Esophagus muscularis mucosa (tissue), 4 donors: ENCODE data around the gene TBC1D10B. TPM values are rescaled to one million over a fixed set of nuclear protein-coding genes. Genes with fewer than 3 reads are reported as not detected.

ENCODE experiments used
- DNase-seq: peaks from one replicate; pipeline ENCODE4 v3.0.0-alpha.2; 2017; ENCODE audit errors: extremely low spot score
- H3K27ac ChIP-seq, 4 donors: fragments of 200-600 bp; sonication (generic); replicated peaks in 1 of 4; 1 replicate in 3 of 4; 2 replicates in 1 of 4; pipeline ENCODE4 v1.5.1; 2016 to 2019; ENCODE audit warnings: mild to moderate bottlenecking in 1 of 4
- H3K27me3 ChIP-seq, 4 donors: fragments of 200-600 bp; sonication (generic); one replicate each; pipeline versions ENCODE4 v1.5.1 to v1.6.0; 2016 to 2019
- H3K36me3 ChIP-seq, 4 donors: fragments of 200-600 bp; sonication (generic); one replicate each; pipeline ENCODE4 v1.5.1; 2016 to 2019
- H3K4me1 ChIP-seq, 4 donors: fragments of 200-600 bp; sonication (generic); one replicate each; pipeline ENCODE4 v1.5.1; 2016 to 2019
- H3K4me3 ChIP-seq, 4 donors: fragments of 200-600 bp; sonication (generic); 1 replicate in 2 of 4; 2 replicates in 2 of 4; pipeline ENCODE4 v1.5.1; 2016 to 2019; ENCODE audit warnings: mild to moderate bottlenecking in 4 of 4, moderate library complexity in 1 of 4
- H3K9me3 ChIP-seq, 4 donors: fragments of 200-600 bp; sonication (generic); 1 replicate in 3 of 4; 2 replicates in 1 of 4; pipeline ENCODE4 v1.5.1; 2016 to 2019
- EP300 ChIP-seq: sonication (generic); formaldehyde crosslinking; IDR thresholded peaks from one replicate; pipeline ENCODE4 v1.6.1; 2017; ENCODE audit warnings: antibody characterized with exemption
- POLR2A ChIP-seq: fragments of 450-650 bp; IDR thresholded peaks from one replicate; pipeline ENCODE4 v1.6.1; 2017; ENCODE audit warnings: antibody characterized with exemption, moderate library complexity, mild to moderate bottlenecking, low read depth
- POLR2AphosphoS5 ChIP-seq, 2 donors: sonication (generic); formaldehyde crosslinking; IDR thresholded peaks; one replicate each; pipeline ENCODE4 v1.6.1; 2017; ENCODE audit warnings: antibody characterized with exemption in 2 of 2
- WGBS: methylation state at CpG from one replicate; pipeline ENCODE4 v1.1.5; 2018; 5-methylcytosine and 5-hydroxymethylcytosine counted together
- intact Hi-C: fragments of 100-400 bp; cut with DNase I; formaldehyde crosslinking; loops from one replicate; pipeline ENCODE4 v1.15.1; 2023
- total RNA-seq, 4 donors: library from RNA; depleted of rRNA; stranded (reverse); fragments of >200 nt; gene quantifications; one replicate each; pipeline versions ENCODE4 v1.1.0 to v1.2.1, GENCODE V29; 2016
- TF ChIP-seq, protein P1 (sequence below), 3 experiments: fragments of 200-600 bp in 2 of 3; fragments of 450-650 bp in 1 of 3; sonication (generic) in 2 of 3; IDR thresholded peaks; one replicate each; pipeline ENCODE4 v1.5.1; 2017 to 2019; ENCODE audit warnings: antibody characterized with exemption in 3 of 3, mild to moderate bottlenecking in 2 of 3, moderate library complexity in 1 of 3

TBC1D10B gene
- total RNA-seq, 4 donors from 2014 or later, result 21.2 to 41.5 (median 29.4) TPM

DNA sequence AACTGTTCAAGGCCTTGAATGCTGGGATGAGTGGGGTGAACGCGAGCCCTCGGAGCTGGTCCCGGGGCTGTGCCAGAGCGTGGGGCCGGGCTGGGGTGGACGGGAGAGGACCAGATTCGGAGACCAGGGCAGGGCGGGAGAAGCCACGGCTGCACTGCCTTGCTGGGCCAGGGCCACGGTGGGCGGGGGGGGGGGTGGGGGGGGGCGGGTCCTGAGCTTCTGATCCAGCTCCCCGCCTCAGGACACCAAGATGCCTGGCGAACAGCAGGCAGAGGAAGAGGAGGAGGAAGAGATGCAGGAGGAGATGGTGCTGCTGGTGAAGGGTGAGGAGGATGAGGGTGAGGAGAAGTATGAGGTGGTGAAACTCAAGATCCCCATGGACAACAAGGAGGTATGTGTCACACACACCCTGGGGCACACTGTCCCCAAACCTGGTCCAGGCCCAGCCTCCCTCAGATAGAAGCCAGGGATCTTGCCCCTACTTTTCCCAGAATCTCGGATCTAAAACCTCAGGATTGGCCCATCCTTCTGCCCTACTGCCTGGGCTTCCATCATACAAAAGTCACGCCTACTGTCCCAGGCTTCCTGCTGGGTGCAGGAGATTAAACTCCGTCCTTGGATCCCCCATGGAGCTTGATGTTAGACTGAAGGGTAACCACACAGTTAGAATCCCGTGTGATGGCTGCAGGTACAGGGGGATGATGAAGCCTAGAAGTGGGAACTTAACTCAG is 37.7 kb upstream of the TBC1D10B start:
- Histone ChIP-seq H3K36me3 (peaks cover 0 to 24% (median 10%) of the 10 kb centered on the region in 4 donors), H3K4me3 (peak overlapping the region; percentile 65 to 81 (median 68)), H3K27me3 (no peaks in the 10 kb centered on the region), H3K9me3 (no peaks in the 10 kb centered on the region), H3K27ac (peak overlapping the region; percentile 81 to 94 (median 92)), H3K4me1 (peaks cover 23 to 38% (median 31%) of the 10 kb centered on the region in 4 donors)
- no peak for DNase-seq
- 12% methylated on average over 14 of the region's 19 CpGs for WGBS
- intact Hi-C loops, result loop anchor here (10.0 kb wide), 2 partner anchors 53 to 313 kb away; partner anchors contain the start of genes CD2BP2, TBX6 and YPEL3
- TF ChIP-seq, protein P1, sequence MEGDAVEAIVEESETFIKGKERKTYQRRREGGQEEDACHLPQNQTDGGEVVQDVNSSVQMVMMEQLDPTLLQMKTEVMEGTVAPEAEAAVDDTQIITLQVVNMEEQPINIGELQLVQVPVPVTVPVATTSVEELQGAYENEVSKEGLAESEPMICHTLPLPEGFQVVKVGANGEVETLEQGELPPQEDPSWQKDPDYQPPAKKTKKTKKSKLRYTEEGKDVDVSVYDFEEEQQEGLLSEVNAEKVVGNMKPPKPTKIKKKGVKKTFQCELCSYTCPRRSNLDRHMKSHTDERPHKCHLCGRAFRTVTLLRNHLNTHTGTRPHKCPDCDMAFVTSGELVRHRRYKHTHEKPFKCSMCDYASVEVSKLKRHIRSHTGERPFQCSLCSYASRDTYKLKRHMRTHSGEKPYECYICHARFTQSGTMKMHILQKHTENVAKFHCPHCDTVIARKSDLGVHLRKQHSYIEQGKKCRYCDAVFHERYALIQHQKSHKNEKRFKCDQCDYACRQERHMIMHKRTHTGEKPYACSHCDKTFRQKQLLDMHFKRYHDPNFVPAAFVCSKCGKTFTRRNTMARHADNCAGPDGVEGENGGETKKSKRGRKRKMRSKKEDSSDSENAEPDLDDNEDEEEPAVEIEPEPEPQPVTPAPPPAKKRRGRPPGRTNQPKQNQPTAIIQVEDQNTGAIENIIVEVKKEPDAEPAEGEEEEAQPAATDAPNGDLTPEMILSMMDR (IDR thresholded peaks at IDR 0.05), result no peak
- TF ChIP-seq EP300 (no peak), POLR2AphosphoS5 (IDR thresholded peaks at IDR 0.05) (no peak), POLR2A (no peak)

DNA sequence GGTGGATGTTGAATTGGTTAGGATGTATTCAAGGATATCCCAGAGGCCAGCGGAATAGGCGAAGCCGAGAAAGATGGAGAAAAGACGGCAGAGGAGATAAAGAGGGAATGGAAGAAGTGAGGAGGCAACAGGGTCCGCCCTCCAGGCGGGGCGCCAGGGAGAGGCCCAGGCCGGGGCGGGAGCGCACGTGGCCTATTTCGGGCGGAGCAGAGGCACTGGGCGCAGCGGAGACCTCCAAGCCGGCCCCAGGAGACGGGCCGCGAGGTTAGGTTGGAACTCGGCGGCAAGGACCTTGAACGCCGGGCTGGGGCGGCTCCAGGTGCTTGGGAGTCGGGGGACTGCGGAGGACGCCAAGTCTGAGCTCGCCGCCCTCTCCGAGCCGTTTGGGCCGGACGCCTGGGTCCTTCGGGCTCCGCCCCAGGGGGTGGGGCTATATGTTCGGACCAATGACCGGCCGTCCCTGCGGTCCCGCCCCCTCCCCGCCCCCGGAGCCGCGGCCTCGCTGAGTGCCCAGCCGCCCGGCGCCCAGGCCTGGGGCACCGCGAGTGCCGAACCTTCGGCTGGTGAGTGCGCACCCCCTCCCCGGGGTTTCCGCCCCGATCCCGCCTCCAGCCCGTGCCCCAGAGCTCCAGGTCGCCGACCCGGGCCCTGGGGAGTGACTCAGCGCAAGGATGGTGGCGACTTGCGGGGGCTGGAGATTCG is 37.0 kb upstream of the TBC1D10B start, which contains the start of gene ZNF771:
ZNF771 (plus strand) TSS at position 505 of the 702 bp plus-strand sequence. CDS start 448 bp downstream, outside the sequence.
- Histone ChIP-seq H3K4me3 (peak within 1 kb of the TSS; percentile 65 to 81 (median 68)), H3K27ac (peak within 1 kb of the TSS; percentile 81 to 94 (median 92)), H3K9me3 (no peaks in the 10 kb centered on the region), H3K4me1 (peaks cover 23 to 38% (median 31%) of the 10 kb centered on the region in 4 donors), H3K27me3 (no peaks in the 10 kb centered on the region), H3K36me3 (peaks cover 0 to 17% (median 8%) of the 10 kb centered on the region in 4 donors)
- WGBS, result under 1% methylated on average over 27 of the region's 65 CpGs
- intact Hi-C loops, result loop anchor here (10.0 kb wide), 2 partner anchors 52 to 312 kb away; partner anchors contain the start of genes CD2BP2, TBX6 and YPEL3
- peak; percentile 98 for DNase-seq
- TF ChIP-seq, protein P1 (IDR thresholded peaks at IDR 0.05), result no peak
- TF ChIP-seq POLR2AphosphoS5 (IDR thresholded peaks at IDR 0.05), result peak; percentile 60 to 81

DNA sequence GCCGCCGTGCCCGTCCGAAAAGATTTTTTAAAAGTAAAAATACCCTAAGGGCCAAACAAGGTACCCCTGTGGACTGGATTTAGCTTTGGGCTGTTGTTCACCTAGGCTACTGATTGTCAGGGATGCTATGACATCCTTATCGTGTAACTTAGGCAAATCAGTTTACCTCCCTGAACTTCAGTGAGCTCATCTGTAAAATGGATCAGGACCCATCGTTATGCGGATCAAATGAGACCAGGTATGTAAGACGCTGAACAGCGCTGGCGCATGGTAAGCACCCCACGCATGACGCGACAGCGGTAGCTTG is 36.5 kb upstream of the TBC1D10B start:
- peaks cover 0 to 12% (median 5%) of the 10 kb centered on the region in 4 donors for H3K36me3 ChIP-seq
- intact Hi-C loops, result loop anchor here (10.0 kb wide), 2 partner anchors 52 to 312 kb away; partner anchors contain the start of genes CD2BP2, TBX6 and YPEL3
- no peak for DNase-seq
- H3K9me3 ChIP-seq, result no peaks in the 10 kb centered on the region
- 17% methylated on average over 14 of the region's 14 CpGs for WGBS
- H3K4me1 ChIP-seq, result peaks cover 23 to 36% (median 31%) of the 10 kb centered on the region in 4 donors
- peak overlapping the region; percentile 65 to 81 (median 68) for H3K4me3 ChIP-seq
- no peaks in the 10 kb centered on the region for H3K27me3 ChIP-seq
- peak overlapping the region; percentile 81 to 94 (median 92) for H3K27ac ChIP-seq
- TF ChIP-seq EP300, result no peak
- TF ChIP-seq, protein P1 (IDR thresholded peaks at IDR 0.05), result no peak
- TF ChIP-seq POLR2AphosphoS5 (IDR thresholded peaks at IDR 0.05), result no peak
- TF ChIP-seq POLR2A, result no peak

DNA sequence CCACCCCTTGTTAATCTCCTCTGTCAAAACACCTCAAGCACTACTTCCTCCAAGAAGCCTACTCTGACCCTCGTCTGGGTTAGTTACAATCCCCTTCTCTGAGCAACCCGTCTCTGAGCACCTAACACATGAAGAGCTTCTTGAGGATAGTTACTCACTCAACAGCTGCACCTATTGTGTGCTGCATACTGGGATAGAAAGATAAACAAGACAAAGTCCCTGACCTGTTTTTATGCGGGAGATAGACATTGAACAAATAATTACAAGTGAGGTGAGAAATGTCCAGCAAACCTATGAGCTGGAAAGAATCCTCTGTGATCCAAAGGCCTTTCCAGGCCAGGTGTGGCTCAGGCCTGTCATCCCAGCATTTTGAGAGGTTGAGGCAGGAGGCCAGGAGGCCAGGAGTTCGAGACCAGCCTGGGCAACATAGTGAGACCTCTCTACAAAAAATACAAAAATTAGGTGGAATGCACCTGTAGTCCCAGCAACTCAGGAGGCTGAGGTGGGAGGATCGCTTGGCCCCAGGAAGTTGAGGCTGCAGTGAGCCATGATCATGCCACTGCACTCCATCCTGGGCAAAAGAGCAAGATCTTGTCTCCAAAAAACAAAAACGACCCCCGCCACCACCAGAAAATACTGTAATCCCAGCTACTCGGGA is 31.6 kb upstream of the TBC1D10B start:
- H3K36me3 ChIP-seq, result peaks cover 6 to 21% (median 16%) of the 10 kb centered on the region in 4 donors
- no peak overlapping the region for H3K27ac ChIP-seq
- DNase-seq, result no peak
- TF ChIP-seq POLR2A (no peak), POLR2AphosphoS5 (IDR thresholded peaks at IDR 0.05) (no peak), EP300 (no peak)
- TF ChIP-seq, protein P1 (IDR thresholded peaks at IDR 0.05), result no peak
- no peaks in the 10 kb centered on the region for H3K27me3 ChIP-seq
- WGBS, result 82% methylated on average over 7 of the region's 8 CpGs
- H3K4me1 ChIP-seq, result peaks cover 9 to 41% (median 39%) of the 10 kb centered on the region in 4 donors
- H3K9me3 ChIP-seq, result no peaks in the 10 kb centered on the region
- no peak overlapping the region for H3K4me3 ChIP-seq
- intact Hi-C loops, result loop anchor here (10.0 kb wide), 2 partner anchors 47 to 307 kb away; partner anchors contain the start of genes CD2BP2, TBX6 and YPEL3
